GM20000 (cell line): ENCODE measurements around the gene OR52M1.

Experiments used
- DNase-seq: peaks from one replicate; pipeline ENCODE4 v3.0.0; 2012; ENCODE audit warnings: low spot score
- CTCF ChIP-seq: IDR thresholded peaks from 2 replicates; pipeline ENCODE4 v1.5.1; 2012; ENCODE audit warnings: mild to moderate bottlenecking, control low read depth; ENCODE audit errors: extremely low read depth, missing control alignments

OR52M1 gene

GRCh38 chr11:4576880-4577279 is 31.9 kb downstream of the OR52M1 start:
- no peak for DNase-seq
- no peak for TF ChIP-seq CTCF

GRCh38 chr11:4577761-4578160 is 32.8 kb downstream of the OR52M1 start:
- no peak for TF ChIP-seq CTCF
- DNase-seq, result no peak

GRCh38 chr11:4578624-4579023 is 33.6 kb downstream of the OR52M1 start:
- no peak for DNase-seq
- TF ChIP-seq CTCF, result no peak

- no peak for TF ChIP-seq CTCF
- DNase-seq, result no peak
Measured at GRCh38 chr11:4580124-4580523, 35.1 kb downstream of the OR52M1 start.

- no peak for DNase-seq
- TF ChIP-seq CTCF, result no peak
Measured at GRCh38 chr11:4581443-4581842, 36.5 kb downstream of the OR52M1 start, which contains the start of gene OR52I2. OR52I2 (plus strand) TSS chr11:4581743.

- TF ChIP-seq CTCF, result no peak
- no peak for DNase-seq
Measured at GRCh38 chr11:4589017-4589416, 44.0 kb downstream of the OR52M1 start.

GRCh38 chr11:4593739-4594138 is 48.7 kb downstream of the OR52M1 start, which contains the start of gene OR52I1:
OR52I1 (plus strand) TSS chr11:4594039; CDS start chr11:4594039, 0 bp downstream.
- no peak for TF ChIP-seq CTCF
- no peak for DNase-seq
